Measurements from ENCODE around the gene SMARCD3. TPM values are rescaled to one million over a fixed set of nuclear protein-coding genes. Genes with fewer than 3 reads are reported as not detected.

The SMARCD3 gene
- polyA plus RNA-seq, 3 donors = 104 to 183 (median 112) TPM

DNA sequence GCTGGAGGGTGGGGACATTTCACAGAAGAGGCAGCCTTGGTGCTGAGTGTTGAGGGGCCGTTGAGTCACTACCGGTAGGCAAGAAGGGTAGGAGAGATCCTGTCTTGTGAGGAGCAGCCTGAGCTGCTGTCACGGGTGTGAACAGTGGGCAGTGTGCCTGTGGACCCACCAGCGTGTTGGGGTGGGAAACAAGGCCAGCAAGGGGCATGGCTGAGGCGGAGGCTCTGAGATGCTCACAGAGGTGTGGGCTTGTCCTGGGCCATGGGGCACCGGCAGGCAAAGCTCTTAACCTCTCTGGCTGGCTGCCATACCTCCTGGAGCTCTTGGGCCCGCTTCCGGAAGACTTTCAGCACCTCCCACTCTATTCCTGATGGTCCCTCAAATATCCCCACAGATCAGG lies 33.6 kb upstream of the SMARCD3 start:
- TF ChIP-seq CTCF (IDR thresholded peaks at IDR 0.05) = no peak
- H3K9me3 ChIP-seq (replicated peaks in 1 of 2; ENCODE audit: control insufficient read depth in 1 of 2, insufficient read depth in 1 of 2, low read length in 2 of 2) = no peaks in the 10 kb centered on the region

DNA sequence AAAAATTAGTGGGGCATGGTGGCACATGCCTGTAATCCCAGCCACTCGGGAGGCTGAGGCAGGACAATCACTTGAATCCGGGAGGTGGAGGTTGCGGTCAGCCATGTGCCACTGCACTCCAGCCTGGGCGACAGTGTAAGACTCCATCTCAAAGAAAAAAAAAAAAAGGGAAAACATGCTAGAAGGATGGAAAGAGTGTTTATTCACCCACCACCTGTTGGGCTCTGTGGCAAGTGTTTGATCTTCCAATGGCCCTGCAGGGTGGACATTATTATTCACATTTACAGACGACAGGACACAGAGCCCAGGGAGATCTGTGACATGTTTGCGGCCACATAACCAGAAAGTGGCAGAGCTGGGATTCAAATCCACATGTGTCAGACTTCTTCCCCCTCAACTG lies 33.2 kb upstream of the SMARCD3 start:
- Mint-ChIP-seq H3K27me3 (ENCODE audit: low read depth in 3 of 3) (peaks cover 22 to 33% (median 25%) of the 10 kb centered on the region in 3 donors), H3K27ac (no peak overlapping the region), H3K9me3 (peaks cover 0 to 8% (median 3%) of the 10 kb centered on the region in 7 donors), H3K4me1 (peaks cover 9% of the 10 kb centered on the region), H3K36me3 (no peaks in the 10 kb centered on the region), H3K4me3 (no peak overlapping the region)
- no peaks in the 10 kb centered on the region for H3K36me3 ChIP-seq (replicated peaks in 1 of 2; ENCODE audit: control insufficient read depth in 1 of 2, insufficient read depth in 2 of 2, low read length in 2 of 2)
- H3K27me3 ChIP-seq (ENCODE audit: control insufficient read depth in 2 of 2, insufficient read depth in 2 of 2, low read length in 2 of 2) = peaks cover 4 to 10% of the 10 kb centered on the region in 2 donors
- no peak for TF ChIP-seq CTCF (IDR thresholded peaks at IDR 0.05)
- no peak overlapping the region for H3K27ac ChIP-seq (ENCODE audit: low read depth in 1 of 2, low read length in 2 of 2)
- no peak overlapping the region for H3K9ac ChIP-seq (ENCODE audit: insufficient read depth, low read length, poor library complexity, severe bottlenecking)
- DNase-seq = no peak
- no peak overlapping the region for H3K4me3 ChIP-seq (replicated peaks in 1 of 3; ENCODE audit: low read depth in 2 of 3, low read length in 3 of 3)
- H3K9me3 ChIP-seq (replicated peaks in 1 of 2; ENCODE audit: control insufficient read depth in 1 of 2, insufficient read depth in 1 of 2, low read length in 2 of 2) = no peaks in the 10 kb centered on the region
- no peak overlapping the region for H3K4me2 ChIP-seq (replicated peaks; ENCODE audit: extremely low read depth, low read length, poor library complexity, severe bottlenecking)
- intact Hi-C loops (cut with micrococcal nuclease) = no loop called here
- no peaks in the 10 kb centered on the region for H4K20me1 ChIP-seq (ENCODE audit: insufficient read depth, low read length)
- 100% methylated on average over 3 of the region's 6 CpGs for WGBS (ENCODE audit: insufficient coverage)
- H2AFZ ChIP-seq (ENCODE audit: insufficient read depth, low read depth, low read length, poor library complexity, severe bottlenecking) = no peak overlapping the region
- peaks cover 7% of the 10 kb centered on the region in 2 donors for H3K4me1 ChIP-seq (ENCODE audit: control insufficient read depth in 1 of 2, insufficient read depth in 2 of 2, low read length in 2 of 2)
- no peaks in the 10 kb centered on the region for H3K79me2 ChIP-seq (ENCODE audit: insufficient read depth, low read length)

More for the DNA sequence above, 33.6 kb upstream of the SMARCD3 start:
- H3K4me3 Mint-ChIP-seq = no peak overlapping the region
- no peak overlapping the region for H3K9ac ChIP-seq (ENCODE audit: insufficient read depth, low read length, poor library complexity, severe bottlenecking)
- H3K36me3 ChIP-seq (replicated peaks in 1 of 2; ENCODE audit: control insufficient read depth in 1 of 2, insufficient read depth in 2 of 2, low read length in 2 of 2) = no peaks in the 10 kb centered on the region
- H2AFZ ChIP-seq (ENCODE audit: insufficient read depth, low read depth, low read length, poor library complexity, severe bottlenecking) = no peak overlapping the region
- no peaks in the 10 kb centered on the region for H3K36me3 Mint-ChIP-seq
- H3K9me3 Mint-ChIP-seq = peaks cover 0 to 8% (median 4%) of the 10 kb centered on the region in 7 donors
- H3K27ac Mint-ChIP-seq = no peak overlapping the region
- no peaks in the 10 kb centered on the region for H3K79me2 ChIP-seq (ENCODE audit: insufficient read depth, low read length)
- H3K27me3 Mint-ChIP-seq (ENCODE audit: low read depth in 3 of 3) = peaks cover 23 to 33% (median 26%) of the 10 kb centered on the region in 3 donors
- peaks cover 4 to 11% of the 10 kb centered on the region in 2 donors for H3K27me3 ChIP-seq (ENCODE audit: control insufficient read depth in 2 of 2, insufficient read depth in 2 of 2, low read length in 2 of 2)
- peaks cover 8% of the 10 kb centered on the region for H3K4me1 Mint-ChIP-seq
- no peak overlapping the region for H3K4me3 ChIP-seq (replicated peaks in 1 of 3; ENCODE audit: low read depth in 2 of 3, low read length in 3 of 3)
- H3K27ac ChIP-seq (ENCODE audit: low read depth in 1 of 2, low read length in 2 of 2) = no peak overlapping the region
- H4K20me1 ChIP-seq (ENCODE audit: insufficient read depth, low read length) = no peaks in the 10 kb centered on the region
- H3K4me1 ChIP-seq (ENCODE audit: control insufficient read depth in 1 of 2, insufficient read depth in 2 of 2, low read length in 2 of 2) = peaks cover 6% of the 10 kb centered on the region in 2 donors
- WGBS (ENCODE audit: insufficient coverage) = 93% methylated on average over 6 of the region's 8 CpGs
- intact Hi-C loops (cut with micrococcal nuclease) = no loop called here
- DNase-seq = no peak
- H3K4me2 ChIP-seq (replicated peaks; ENCODE audit: extremely low read depth, low read length, poor library complexity, severe bottlenecking) = no peak overlapping the region

Data from CD14-positive monocyte (primary cell).